GM10266 (cell line): ENCODE results near the gene MVD.

Experiments used
- DNase-seq: peaks from one replicate; pipeline ENCODE4 v3.0.0; 2012; ENCODE audit errors: extremely low spot score
- TF ChIP-seq, protein P1 (sequence below): IDR thresholded peaks from 2 replicates; pipeline ENCODE4 v1.5.1; 2012; ENCODE audit warnings: mild to moderate bottlenecking, low read depth; ENCODE audit not compliant: control insufficient read depth, insufficient read depth; ENCODE audit errors: missing control alignments

MVD gene

DNA sequence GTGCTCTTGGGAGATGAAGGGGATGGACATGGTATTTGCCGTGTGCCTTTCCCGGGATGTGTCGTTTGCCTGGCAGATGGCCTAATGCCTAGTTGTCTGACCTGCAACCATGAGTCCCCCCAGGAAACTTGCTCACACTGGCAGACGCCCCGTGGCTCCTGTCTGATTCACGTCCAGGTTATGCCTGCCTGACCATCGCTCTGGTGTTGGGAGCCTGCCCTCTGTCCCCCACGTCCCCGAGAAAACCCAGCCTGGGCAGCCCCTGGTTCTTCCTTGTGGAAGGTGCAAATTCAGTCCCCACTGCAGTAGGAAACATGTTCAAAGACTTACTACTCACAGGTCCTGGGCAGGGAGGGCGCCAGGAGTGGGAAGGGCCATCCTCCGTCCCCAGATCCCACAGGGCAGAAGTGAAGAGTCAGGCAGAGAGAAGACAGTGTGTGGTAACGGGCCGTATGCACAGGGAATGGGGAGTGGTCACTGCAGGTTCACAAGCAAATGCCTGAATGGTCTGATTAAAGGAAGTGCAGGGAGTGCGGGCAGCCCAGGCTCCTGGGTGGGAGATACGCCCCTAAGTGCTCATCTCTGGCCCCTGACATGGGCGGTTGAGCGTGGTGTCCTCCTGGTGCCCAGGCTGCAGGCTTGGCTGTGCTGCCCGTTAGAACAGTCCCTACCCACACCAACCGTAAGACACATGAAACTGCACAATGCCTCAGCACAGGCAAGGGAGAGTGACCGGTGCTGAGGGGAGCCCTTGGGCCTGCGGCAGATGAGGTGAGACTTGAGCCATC lies 27.6 kb upstream of the MVD start:
- TF ChIP-seq, protein P1, sequence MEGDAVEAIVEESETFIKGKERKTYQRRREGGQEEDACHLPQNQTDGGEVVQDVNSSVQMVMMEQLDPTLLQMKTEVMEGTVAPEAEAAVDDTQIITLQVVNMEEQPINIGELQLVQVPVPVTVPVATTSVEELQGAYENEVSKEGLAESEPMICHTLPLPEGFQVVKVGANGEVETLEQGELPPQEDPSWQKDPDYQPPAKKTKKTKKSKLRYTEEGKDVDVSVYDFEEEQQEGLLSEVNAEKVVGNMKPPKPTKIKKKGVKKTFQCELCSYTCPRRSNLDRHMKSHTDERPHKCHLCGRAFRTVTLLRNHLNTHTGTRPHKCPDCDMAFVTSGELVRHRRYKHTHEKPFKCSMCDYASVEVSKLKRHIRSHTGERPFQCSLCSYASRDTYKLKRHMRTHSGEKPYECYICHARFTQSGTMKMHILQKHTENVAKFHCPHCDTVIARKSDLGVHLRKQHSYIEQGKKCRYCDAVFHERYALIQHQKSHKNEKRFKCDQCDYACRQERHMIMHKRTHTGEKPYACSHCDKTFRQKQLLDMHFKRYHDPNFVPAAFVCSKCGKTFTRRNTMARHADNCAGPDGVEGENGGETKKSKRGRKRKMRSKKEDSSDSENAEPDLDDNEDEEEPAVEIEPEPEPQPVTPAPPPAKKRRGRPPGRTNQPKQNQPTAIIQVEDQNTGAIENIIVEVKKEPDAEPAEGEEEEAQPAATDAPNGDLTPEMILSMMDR, result no peak
- no peak for DNase-seq

DNA sequence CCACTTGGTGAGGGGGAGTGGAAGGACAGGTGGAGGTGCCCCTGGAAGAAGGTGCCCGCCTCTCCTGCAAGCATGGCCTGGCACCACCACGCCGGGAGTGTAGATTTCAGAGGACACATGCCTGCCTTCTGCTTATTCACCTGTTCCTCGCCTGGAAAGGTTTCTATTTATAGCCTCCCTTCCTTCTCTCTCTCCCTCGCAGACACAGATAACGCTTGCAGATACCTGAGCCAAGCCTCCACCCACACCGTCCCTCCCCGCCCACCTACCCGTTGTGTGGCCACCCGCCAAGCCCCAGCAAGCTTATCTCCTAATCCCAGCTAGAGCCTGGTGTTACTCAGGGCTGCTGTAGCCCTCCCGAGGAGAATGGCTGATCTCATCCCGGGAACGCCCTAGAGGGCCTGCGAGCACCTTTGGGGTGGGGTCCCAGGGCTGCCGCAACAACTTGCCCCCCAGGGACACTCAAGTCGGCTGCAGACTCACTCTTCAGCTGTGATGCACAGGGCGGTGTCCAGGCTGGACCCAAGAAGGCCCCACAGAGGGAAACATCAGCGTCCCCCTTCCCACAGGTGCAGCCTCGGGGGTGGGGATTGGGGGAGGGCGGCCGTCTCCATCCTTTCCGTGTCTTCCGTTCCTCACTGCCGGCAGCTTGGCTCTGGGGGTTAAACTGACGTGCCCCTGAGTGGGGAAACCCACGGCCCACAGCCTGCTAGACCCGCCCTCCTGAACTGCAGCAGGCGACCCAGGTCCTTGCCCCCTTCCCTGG lies 25.3 kb upstream of the MVD start:
- DNase-seq, result no peak
- TF ChIP-seq, protein P1, result no peak

DNA sequence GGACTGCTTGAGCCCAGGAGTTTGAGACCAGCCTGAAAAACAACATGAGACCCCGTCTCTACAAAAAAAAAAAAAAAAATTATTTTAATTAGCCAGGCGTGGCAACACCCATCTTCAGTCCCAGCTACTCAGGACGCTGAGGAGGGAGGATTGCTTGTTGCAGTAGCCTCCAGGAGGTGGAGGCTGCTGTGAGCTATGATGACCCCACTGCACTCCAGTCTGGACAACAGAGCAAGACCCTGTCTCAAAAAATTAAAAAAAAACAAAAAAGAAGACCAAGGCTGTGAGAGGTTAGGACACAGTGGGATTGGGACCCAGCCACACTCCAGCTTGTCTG lies 24.8 kb upstream of the MVD start:
- DNase-seq, result no peak
- TF ChIP-seq, protein P1, result no peak

DNA sequence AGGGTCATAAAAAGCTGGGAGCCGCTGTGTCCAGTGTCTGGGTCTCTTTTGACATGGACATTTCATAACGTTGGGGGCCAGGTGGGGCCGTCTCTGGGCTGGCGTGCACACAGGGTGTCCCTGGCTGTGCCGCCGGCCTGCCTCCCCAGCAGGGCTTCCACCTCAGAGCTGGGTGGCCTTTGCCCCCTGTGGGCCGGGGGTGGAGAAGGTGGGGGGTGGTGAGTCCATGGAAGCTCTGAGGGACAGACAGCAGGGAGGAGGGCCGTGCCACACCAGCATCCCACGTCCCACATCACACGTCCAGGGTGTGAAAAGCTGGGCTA lies 24.3 kb upstream of the MVD start:
- DNase-seq, result no peak
- TF ChIP-seq, protein P1, result no peak

DNA sequence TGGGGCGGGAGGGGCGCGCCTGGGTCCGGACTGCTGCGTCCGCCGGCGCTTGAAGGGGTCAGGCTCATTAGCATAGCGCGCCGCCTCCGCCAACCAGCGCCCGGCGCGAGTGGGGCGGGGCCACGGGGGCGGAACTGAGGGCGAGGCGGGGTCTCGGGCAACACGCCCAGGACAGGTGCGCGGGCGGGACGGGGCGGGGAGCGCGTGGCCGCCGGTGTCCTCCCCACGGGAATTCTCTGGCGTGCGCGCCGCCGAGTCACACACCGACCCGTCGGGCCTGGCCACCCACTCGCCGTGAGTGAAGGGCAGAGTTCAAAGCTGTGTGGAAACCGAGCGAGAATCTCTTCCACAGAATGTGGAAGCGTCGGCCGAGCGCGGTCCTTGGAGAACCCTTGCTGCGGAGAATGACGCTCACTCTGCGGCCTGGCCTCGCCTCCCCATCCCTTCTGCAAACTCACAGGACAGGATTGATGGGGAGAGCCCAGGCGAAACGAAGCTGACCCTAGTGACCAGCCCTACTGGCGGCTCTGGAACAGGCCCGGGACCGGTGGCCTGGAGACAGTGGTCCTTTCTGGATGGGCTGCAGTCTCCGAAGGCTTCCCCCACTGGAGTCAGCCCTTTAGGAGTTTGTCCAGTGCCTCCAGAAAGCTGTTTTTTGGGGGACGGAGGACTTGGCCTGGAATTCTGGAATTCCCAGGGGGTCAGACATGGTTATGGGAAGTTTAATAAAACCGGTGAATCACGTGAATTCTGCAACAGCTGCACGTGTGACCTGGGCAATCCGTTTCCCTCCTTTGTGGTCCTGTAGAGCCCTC lies 23.8 kb upstream of the MVD start, which contains the start of gene SNAI3:
TSS of gene SNAI3 (minus strand) at position 69 of the 815 bp plus-strand sequence. CDS start 101 bp downstream, outside the sequence.
- peak; percentile 95 for DNase-seq
- TF ChIP-seq, protein P1, result no peak

DNA sequence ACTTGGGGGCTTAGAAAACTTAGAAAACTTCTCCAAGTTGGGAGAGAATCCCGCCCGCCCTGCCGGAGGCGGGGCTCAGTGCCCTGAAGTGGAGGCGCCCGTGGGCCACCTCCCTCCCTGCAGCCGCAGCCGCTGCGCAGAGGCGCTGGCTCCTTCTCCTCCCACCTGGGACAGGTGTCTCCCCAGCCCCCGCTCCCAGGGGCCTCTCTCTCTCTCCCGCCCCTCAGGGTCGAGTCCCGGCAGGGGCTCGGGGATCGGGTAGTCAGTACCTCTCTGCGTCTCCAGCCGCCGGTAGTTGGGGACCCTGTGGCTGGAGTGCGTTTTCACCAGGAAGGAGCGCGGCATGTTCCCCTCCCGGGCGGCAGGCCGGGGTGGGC lies 23.2 kb upstream of the MVD start:
- no peak for DNase-seq
- TF ChIP-seq, protein P1, result no peak
